Measurements from ENCODE around the gene EN2. TPM values are rescaled to one million over a fixed set of nuclear protein-coding genes. Genes with fewer than 3 reads are reported as not detected.

The EN2 gene
- total and polyA plus RNA-seq, 2 of the 4 experiments (the other 2 are of a cell fraction): not detected

DNA sequence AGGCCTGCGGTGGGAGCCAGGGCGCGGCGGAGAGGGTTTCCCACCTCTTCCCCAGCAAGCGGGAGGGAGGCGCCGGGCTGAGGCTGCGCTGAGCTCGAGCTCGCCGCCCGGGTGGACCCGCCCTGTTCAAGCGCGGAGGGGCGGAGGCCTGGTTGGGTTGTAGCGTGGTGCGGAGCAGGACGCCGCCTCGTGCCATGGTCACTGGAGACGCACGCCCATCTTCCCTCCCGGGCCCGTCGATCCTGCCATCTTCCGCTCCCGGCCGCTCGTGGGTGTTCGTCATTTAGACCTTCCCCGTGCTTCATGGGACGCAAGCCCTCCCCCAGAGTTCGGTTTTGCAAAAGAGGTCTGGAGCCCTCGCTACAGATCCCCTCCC is 9.3 kb upstream of the EN2 start:
- H3K36me3 ChIP-seq (ENCODE audit: control insufficient read depth, insufficient read depth, low read length): no peaks in the 10 kb centered on the region
- H2AFZ ChIP-seq (replicated peaks; ENCODE audit: low read length, poor library complexity): no peak overlapping the region
- H3K4ac ChIP-seq (ENCODE audit: low read depth, low read length): no peak overlapping the region
- no peak for ATAC-seq (ENCODE audit: low read depth)
- dilution Hi-C loops (cut with HindIII; ENCODE audit: low sequenced_read_pairs, unreplicated experiment) (no loop called here), in situ Hi-C loops (cut with MboI; ENCODE audit: low sequenced_read_pairs) (no loop called here), intact Hi-C loops (cut with micrococcal nuclease) (no loop called here)
- POLR2A ChIA-PET (ENCODE audit: unreplicated experiment): no interaction called here
- H3K9me3 ChIP-seq (ENCODE audit: control insufficient read depth, insufficient read depth, low read length): no peaks in the 10 kb centered on the region
- H3K56ac ChIP-seq (ENCODE audit: extremely low read depth, insufficient read depth, low read length): no peak overlapping the region
- H3K23ac ChIP-seq (ENCODE audit: low read depth, low read length): no peak overlapping the region
- TF ChIP-seq BHLHE40 (IDR thresholded peaks at IDR 0.05; ENCODE audit: low read depth, low read length): no peak
- TF ChIP-seq CEBPB (IDR thresholded peaks at IDR 0.05; ENCODE audit: low read depth, low read length): no peak
- no peak for TF ChIP-seq MXI1 (IDR thresholded peaks at IDR 0.05; ENCODE audit: borderline replicate concordance, low read depth, low read length)
- no peak for TF ChIP-seq SMC3 (IDR thresholded peaks at IDR 0.05; ENCODE audit: low read depth, low read length)
- TF ChIP-seq CHD1 (IDR thresholded peaks at IDR 0.05; ENCODE audit: low read depth, low read length): no peak
- TF ChIP-seq, protein P1, sequence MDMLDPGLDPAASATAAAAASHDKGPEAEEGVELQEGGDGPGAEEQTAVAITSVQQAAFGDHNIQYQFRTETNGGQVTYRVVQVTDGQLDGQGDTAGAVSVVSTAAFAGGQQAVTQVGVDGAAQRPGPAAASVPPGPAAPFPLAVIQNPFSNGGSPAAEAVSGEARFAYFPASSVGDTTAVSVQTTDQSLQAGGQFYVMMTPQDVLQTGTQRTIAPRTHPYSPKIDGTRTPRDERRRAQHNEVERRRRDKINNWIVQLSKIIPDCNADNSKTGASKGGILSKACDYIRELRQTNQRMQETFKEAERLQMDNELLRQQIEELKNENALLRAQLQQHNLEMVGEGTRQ (IDR thresholded peaks at IDR 0.05; ENCODE audit: low read depth, low read length): no peak
- no peak for TF ChIP-seq NFE2L2 (IDR thresholded peaks at IDR 0.05; ENCODE audit: low read depth, low read length)
- TF ChIP-seq FOS (IDR thresholded peaks at IDR 0.05; ENCODE audit: low read depth, low read length): no peak
- TF ChIP-seq, protein P2, sequence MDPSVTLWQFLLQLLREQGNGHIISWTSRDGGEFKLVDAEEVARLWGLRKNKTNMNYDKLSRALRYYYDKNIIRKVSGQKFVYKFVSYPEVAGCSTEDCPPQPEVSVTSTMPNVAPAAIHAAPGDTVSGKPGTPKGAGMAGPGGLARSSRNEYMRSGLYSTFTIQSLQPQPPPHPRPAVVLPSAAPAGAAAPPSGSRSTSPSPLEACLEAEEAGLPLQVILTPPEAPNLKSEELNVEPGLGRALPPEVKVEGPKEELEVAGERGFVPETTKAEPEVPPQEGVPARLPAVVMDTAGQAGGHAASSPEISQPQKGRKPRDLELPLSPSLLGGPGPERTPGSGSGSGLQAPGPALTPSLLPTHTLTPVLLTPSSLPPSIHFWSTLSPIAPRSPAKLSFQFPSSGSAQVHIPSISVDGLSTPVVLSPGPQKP (IDR thresholded peaks at IDR 0.05; ENCODE audit: borderline replicate concordance, low read depth, low read length): no peak
- no peak for TF ChIP-seq RFX5 (IDR thresholded peaks at IDR 0.05; ENCODE audit: low read depth, low read length)
- TF ChIP-seq MAZ (IDR thresholded peaks at IDR 0.05; ENCODE audit: borderline replicate concordance, low read depth, low read length): no peak
- TF ChIP-seq, protein P3, sequence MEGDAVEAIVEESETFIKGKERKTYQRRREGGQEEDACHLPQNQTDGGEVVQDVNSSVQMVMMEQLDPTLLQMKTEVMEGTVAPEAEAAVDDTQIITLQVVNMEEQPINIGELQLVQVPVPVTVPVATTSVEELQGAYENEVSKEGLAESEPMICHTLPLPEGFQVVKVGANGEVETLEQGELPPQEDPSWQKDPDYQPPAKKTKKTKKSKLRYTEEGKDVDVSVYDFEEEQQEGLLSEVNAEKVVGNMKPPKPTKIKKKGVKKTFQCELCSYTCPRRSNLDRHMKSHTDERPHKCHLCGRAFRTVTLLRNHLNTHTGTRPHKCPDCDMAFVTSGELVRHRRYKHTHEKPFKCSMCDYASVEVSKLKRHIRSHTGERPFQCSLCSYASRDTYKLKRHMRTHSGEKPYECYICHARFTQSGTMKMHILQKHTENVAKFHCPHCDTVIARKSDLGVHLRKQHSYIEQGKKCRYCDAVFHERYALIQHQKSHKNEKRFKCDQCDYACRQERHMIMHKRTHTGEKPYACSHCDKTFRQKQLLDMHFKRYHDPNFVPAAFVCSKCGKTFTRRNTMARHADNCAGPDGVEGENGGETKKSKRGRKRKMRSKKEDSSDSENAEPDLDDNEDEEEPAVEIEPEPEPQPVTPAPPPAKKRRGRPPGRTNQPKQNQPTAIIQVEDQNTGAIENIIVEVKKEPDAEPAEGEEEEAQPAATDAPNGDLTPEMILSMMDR (conservative IDR thresholded peaks at IDR 0.05; ENCODE audit: low read depth, low read length): no peak
- no peak for TF ChIP-seq POLR2A (IDR thresholded peaks at IDR 0.05; ENCODE audit: low read depth, low read length)
- no peak for TF ChIP-seq MAFK (IDR thresholded peaks at IDR 0.05; ENCODE audit: low read depth, low read length)
- no peak for TF ChIP-seq RAD21 (IDR thresholded peaks at IDR 0.05; ENCODE audit: low read length)
- no peak for TF ChIP-seq RCOR1 (IDR thresholded peaks at IDR 0.05; ENCODE audit: insufficient replicate concordance, low read length)
- no peak overlapping the region for H2AK5ac ChIP-seq (ENCODE audit: low read depth, low read length)
- H3K27me3 ChIP-seq (ENCODE audit: control insufficient read depth, insufficient read depth, low read length): peaks cover 60% of the 10 kb centered on the region
- no peaks in the 10 kb centered on the region for H4K20me1 ChIP-seq (ENCODE audit: insufficient read depth, low read length)
- no peak overlapping the region for H2BK20ac ChIP-seq (ENCODE audit: low read depth, low read length)
- BruUV-seq (replicated peaks): no TSS peak
- H3K9me1 ChIP-seq (ENCODE audit: insufficient read depth, low read length): no peaks in the 10 kb centered on the region
- H3K14ac ChIP-seq (replicated peaks; ENCODE audit: low read depth, low read length): no peak overlapping the region
- H3K79me1 ChIP-seq (ENCODE audit: low read depth in 1 of 2, low read length in 2 of 2): no peaks in the 10 kb centered on the region
- WGBS, 2 experiments (ENCODE audit: extremely low coverage in 2 of 2, insufficient read length in 1 of 2): 0% methylated on average over 5 of the region's 35 CpGs; no CpG with 5 or more reads in 1 of the 2 experiments
- H2BK120ac ChIP-seq (ENCODE audit: low read depth, low read length): no peak overlapping the region
- no peak overlapping the region for H4K5ac ChIP-seq (ENCODE audit: low read depth, low read length)
- no peaks in the 10 kb centered on the region for H3K4me1 ChIP-seq (ENCODE audit: control insufficient read depth, insufficient read depth, low read length)
- no peak overlapping the region for H3K4me3 ChIP-seq (ENCODE audit: insufficient read depth, low read depth, low read length)
- H2BK5ac ChIP-seq (ENCODE audit: low read depth, low read length, poor library complexity, severe bottlenecking): no peak overlapping the region
- H2AK9ac ChIP-seq (replicated peaks; ENCODE audit: low read depth, low read length, poor library complexity): no peak overlapping the region
- no peak overlapping the region for H4K91ac ChIP-seq (ENCODE audit: insufficient read depth, low read depth, low read length)
- DNase-seq: no peak
- H2BK15ac ChIP-seq (ENCODE audit: low read depth, low read length): no peak overlapping the region
- H4K8ac ChIP-seq (ENCODE audit: low read depth in 2 of 2, low read length in 2 of 2): no peak overlapping the region
- CTCF ChIA-PET: interaction anchor here (0.6 kb wide), 1 partner anchor 44 kb away, joined by 5 read pairs; no protein-coding TSS in a partner anchor
- H3K18ac ChIP-seq (ENCODE audit: low read depth, low read length): no peak overlapping the region
- H3K9ac ChIP-seq (ENCODE audit: low read depth, low read length): no peak overlapping the region
- no peak overlapping the region for H3K27ac ChIP-seq (ENCODE audit: insufficient read depth, low read length)
- no peak overlapping the region for H3K4me2 ChIP-seq (ENCODE audit: low read depth, low read length)
